Gastrocnemius medialis (tissue), 4 donors: ENCODE results near the gene PPP1R27. TPM values are rescaled to one million over a fixed set of nuclear protein-coding genes. Genes with fewer than 3 reads are reported as not detected.

Experiments used
- ATAC-seq, 2 donors: fragments of 150-250 bp; one replicate each; pipeline ENCODE4 v1.9.1; 2016
- DNase-seq, 2 donors: peaks; one replicate each; pipeline ENCODE4 v3.0.0-alpha.2; 2019
- H3K27ac ChIP-seq, 4 donors: fragments of 200-600 bp; sonication (generic); 1 replicate in 1 of 4; 2 replicates in 3 of 4; pipeline ENCODE4 v1.5.1; 2016 to 2018; ENCODE audit warnings: mild to moderate bottlenecking in 2 of 4, moderate library complexity in 1 of 4
- H3K27me3 ChIP-seq, 3 donors: fragments of 200-600 bp; sonication (generic) in 2 of 3; 1 replicate in 1 of 3; 2 replicates in 2 of 3; pipeline versions ENCODE4 v1.5.1 to v1.6.0; 2016 to 2019; ENCODE audit warnings: mild to moderate bottlenecking in 1 of 3, moderate library complexity in 1 of 3
- H3K36me3 ChIP-seq, 2 donors: fragments of 200-600 bp; sonication (generic) in 1 of 2; one replicate each; pipeline ENCODE4 v1.5.1; 2017 to 2018
- H3K4me1 ChIP-seq, 2 donors: fragments of 200-600 bp; sonication (generic) in 1 of 2; one replicate each; pipeline ENCODE4 v1.5.1; 2016 to 2017; ENCODE audit warnings: mild to moderate bottlenecking in 2 of 2
- H3K4me3 ChIP-seq, 4 donors: fragments of 200-600 bp; sonication (generic) in 3 of 4; 1 replicate in 1 of 4; 2 replicates in 3 of 4; pipeline ENCODE4 v1.5.1; 2016 to 2019; ENCODE audit warnings: mild to moderate bottlenecking in 2 of 4
- H3K9me3 ChIP-seq, 3 donors: fragments of 200-600 bp; sonication (generic) in 2 of 3; 1 replicate in 1 of 3; 2 replicates in 2 of 3; pipeline ENCODE4 v1.5.1; 2016 to 2019
- CTCF ChIP-seq, 5 experiments: fragments of 450-650 bp in 3 of 5; fragments of 200-600 bp in 2 of 5; sonication (generic) in 2 of 5; IDR thresholded peaks in 4 of 5; conservative IDR thresholded peaks in 1 of 5; 1 replicate in 4 of 5; 2 replicates in 1 of 5; pipeline ENCODE4 v1.5.1; 2016 to 2019; ENCODE audit warnings: antibody characterized with exemption in 5 of 5, mild to moderate bottlenecking in 3 of 5, moderate library complexity in 3 of 5
- POLR2A ChIP-seq, 2 donors: fragments of 450-650 bp; IDR thresholded peaks; one replicate each; pipeline ENCODE4 v1.6.1; 2017; ENCODE audit warnings: antibody characterized with exemption in 2 of 2, mild to moderate bottlenecking in 2 of 2, moderate library complexity in 2 of 2
- in situ Hi-C, 4 donors: fragments of 200-750 bp; cut with MboI; loops; one replicate each; pipeline versions ENCODE4 v1.15.0 to v1.8.0; 2017; ENCODE audit warnings: low sequenced_read_pairs in 4 of 4
- intact Hi-C: fragments of 100-400 bp; cut with DNase I; formaldehyde crosslinking; loops from one replicate; pipeline ENCODE4 v1.15.1; 2023; ENCODE audit warnings: low total_unique reads
- total RNA-seq, 4 donors: library from RNA; depleted of rRNA; stranded (reverse); fragments of >200 nt; gene quantifications; one replicate each; pipeline versions ENCODE4 v1.1.0 to v1.2.3, GENCODE V29; 2016

PPP1R27 gene
- total RNA-seq, 4 donors from 2014 or later = 245 to 708 (median 400) TPM

- peaks cover 53 to 76% (median 71%) of the 10 kb centered on the region in 3 donors for H3K27me3 ChIP-seq
- TF ChIP-seq CTCF (IDR thresholded peaks at IDR 0.05 in 4 of 5, conservative IDR thresholded peaks at IDR 0.05 in 1 of 5) (no peak), POLR2A (IDR thresholded peaks at IDR 0.05) (no peak)
- no peak overlapping the region for H3K4me3 ChIP-seq
These were observed 31.8 kb downstream of the PPP1R27 start for GRCh38 chr17:81802856-81803643.

GRCh38 chr17:81802048-81802758 is 32.6 kb downstream of the PPP1R27 start:
- Histone ChIP-seq H3K4me1 (peaks cover 0 to 15% of the 10 kb centered on the region in 2 donors), H3K27me3 (peaks cover 49 to 68% (median 64%) of the 10 kb centered on the region in 3 donors), H3K27ac (no peak overlapping the region), H3K36me3 (no peaks in the 10 kb centered on the region), H3K9me3 (no peaks in the 10 kb centered on the region), H3K4me3 (no peak overlapping the region)
- intact Hi-C loops = no loop called here
- in situ Hi-C loops = no loop called here
- no peak for TF ChIP-seq POLR2A (IDR thresholded peaks at IDR 0.05)
- no peak for TF ChIP-seq CTCF (IDR thresholded peaks at IDR 0.05 in 4 of 5, conservative IDR thresholded peaks at IDR 0.05 in 1 of 5)
- ATAC-seq (no peak), DNase-seq (no peak)

More at GRCh38 chr17:81802856-81803643, 31.8 kb downstream of the PPP1R27 start:
- intact Hi-C loops (no loop called here), in situ Hi-C loops (no loop called here)
- no peak for ATAC-seq
- Histone ChIP-seq H3K9me3 (no peaks in the 10 kb centered on the region), H3K27ac (no peak overlapping the region), H3K4me1 (peaks cover 0 to 15% of the 10 kb centered on the region in 2 donors), H3K36me3 (no peaks in the 10 kb centered on the region)
- no peak for DNase-seq

- Histone ChIP-seq H3K4me3 (no peak overlapping the region), H3K4me1 (peaks cover 0 to 15% of the 10 kb centered on the region in 2 donors), H3K36me3 (no peaks in the 10 kb centered on the region), H3K27me3 (peaks cover 42 to 60% (median 55%) of the 10 kb centered on the region in 3 donors), H3K27ac (no peak overlapping the region), H3K9me3 (no peaks in the 10 kb centered on the region)
- in situ Hi-C loops (no loop called here), intact Hi-C loops (no loop called here)
- ATAC-seq (no peak), DNase-seq (no peak)
- TF ChIP-seq POLR2A (IDR thresholded peaks at IDR 0.05) (no peak), CTCF (IDR thresholded peaks at IDR 0.05 in 4 of 5, conservative IDR thresholded peaks at IDR 0.05 in 1 of 5) (no peak)
These were observed 33.5 kb downstream of the PPP1R27 start for GRCh38 chr17:81801327-81801726.

- no peak for DNase-seq
- H3K27me3 ChIP-seq = peaks cover 22 to 31% (median 23%) of the 10 kb centered on the region in 3 donors
- no peaks in the 10 kb centered on the region for H3K9me3 ChIP-seq
- in situ Hi-C loops (no loop called here), intact Hi-C loops (no loop called here)
- H3K36me3 ChIP-seq = no peaks in the 10 kb centered on the region
- no peak overlapping the region for H3K4me3 ChIP-seq
- no peaks in the 10 kb centered on the region for H3K4me1 ChIP-seq
- no peak for TF ChIP-seq CTCF (IDR thresholded peaks at IDR 0.05 in 4 of 5, conservative IDR thresholded peaks at IDR 0.05 in 1 of 5)
- no peak for TF ChIP-seq POLR2A (IDR thresholded peaks at IDR 0.05)
- no peak overlapping the region for H3K27ac ChIP-seq
- no peak for ATAC-seq
These were observed 40.3 kb downstream of the PPP1R27 start for GRCh38 chr17:81794509-81794908.
